ENCODE results near the gene GMDS.

The GMDS gene

GRCh38 chr6:1663511-1663910, 581.9 kb downstream of the GMDS start:
- DNase-seq: no peak

- no peak for DNase-seq
Observed at GRCh38 chr6:1662534-1662933, 582.9 kb downstream of the GMDS start.

- no peak for DNase-seq
Observed at GRCh38 chr6:1659816-1660215, 585.6 kb downstream of the GMDS start.

GRCh38 chr6:1658212-1659005, 587.0 kb downstream of the GMDS start:
- no peak for DNase-seq

GRCh38 chr6:1657771-1658165, 587.6 kb downstream of the GMDS start:
- DNase-seq: no peak

- no peak for DNase-seq
Observed at GRCh38 chr6:1657116-1657770, 588.2 kb downstream of the GMDS start.

GRCh38 chr6:1654054-1654453, 591.4 kb downstream of the GMDS start:
- DNase-seq: no peak

- DNase-seq: no peak
Observed at GRCh38 chr6:1652842-1653241, 592.6 kb downstream of the GMDS start.

- DNase-seq: no peak
Observed at GRCh38 chr6:1651362-1651761, 594.0 kb downstream of the GMDS start.

- DNase-seq: no peak
Observed at GRCh38 chr6:1645466-1646185, 599.8 kb downstream of the GMDS start.

- DNase-seq: no peak
Observed at GRCh38 chr6:1644516-1645060, 600.8 kb downstream of the GMDS start.

GRCh38 chr6:1643830-1644445, 601.5 kb downstream of the GMDS start:
- no peak for DNase-seq

GRCh38 chr6:1643111-1643510, 602.3 kb downstream of the GMDS start:
- DNase-seq: no peak

- no peak for DNase-seq
Observed at GRCh38 chr6:1641343-1641885, 604.0 kb downstream of the GMDS start.

- DNase-seq: no peak
Observed at GRCh38 chr6:1640476-1640875, 604.9 kb downstream of the GMDS start.

GRCh38 chr6:1639430-1639829, 606.0 kb downstream of the GMDS start:
- DNase-seq: no peak

GRCh38 chr6:1636971-1637871, 608.2 kb downstream of the GMDS start:
- no peak for DNase-seq

- no peak for DNase-seq
Observed at GRCh38 chr6:1636272-1636825, 609.1 kb downstream of the GMDS start.

GRCh38 chr6:1635305-1636010, 609.9 kb downstream of the GMDS start:
- DNase-seq: no peak

GRCh38 chr6:1634081-1634480, 611.3 kb downstream of the GMDS start:
- DNase-seq: no peak

All from NCI-H446 (cell line).